WTC11 (cell line): ENCODE results near the gene GLRX. TPM values are rescaled to one million over a fixed set of nuclear protein-coding genes. Genes with fewer than 3 reads are reported as not detected.

Source experiments
- ATAC-seq: fragments of 200-7000 bp; cut with Tn5 transposase; 2 replicates; pipeline ENCODE4 v1.10.0; 2021; ENCODE audit warnings: mild to moderate bottlenecking, moderate library complexity
- CTCF ChIA-PET: fragments of 300-600 bp; sonication (Branson Sonifier 250); formaldehyde crosslinking; loops from one replicate; lab custom pipeline; 2021; ENCODE audit warnings: antibody characterized with exemption; lab: Charles Lee
- POLR2A ChIA-PET: fragments of 350-600 bp; sonication (Branson Sonifier 250); formaldehyde crosslinking; loops from one replicate; lab custom pipeline; 2021; ENCODE audit warnings: antibody characterized with exemption; lab: Charles Lee
- DNase-seq: peaks from one replicate; pipeline ENCODE4 v3.0.0; 2021; ENCODE audit warnings: low spot score
- H3K27ac Mint-ChIP-seq: 2 replicates; pipeline ENCODE4 v1.8.0; 2021; ENCODE audit warnings: mixed read lengths
- H3K27me3 Mint-ChIP-seq: 2 replicates; pipeline ENCODE4 v1.8.0; 2021; ENCODE audit warnings: low read depth, mild to moderate bottlenecking, moderate library complexity, mixed read lengths
- H3K36me3 Mint-ChIP-seq: 2 replicates; pipeline ENCODE4 v1.8.0; 2021; ENCODE audit warnings: mixed read lengths
- H3K4me1 Mint-ChIP-seq: 2 replicates; pipeline ENCODE4 v1.8.0; 2022; ENCODE audit warnings: mixed read lengths
- H3K4me3 Mint-ChIP-seq: 2 replicates; pipeline ENCODE4 v1.8.0; 2021; ENCODE audit warnings: mild to moderate bottlenecking, moderate library complexity, mixed read lengths
- H3K9me3 Mint-ChIP-seq: 2 replicates; pipeline ENCODE4 v1.8.0; 2021; ENCODE audit warnings: mixed read lengths
- ESRRA ChIP-seq: sonication (generic); formaldehyde crosslinking; IDR thresholded peaks from 2 replicates; pipeline ENCODE4 v1.8.1; 2022; ENCODE audit warnings: mild to moderate bottlenecking, missing genetic modification reagents, borderline replicate concordance
- GTF2I ChIP-seq: fragments of 250-450 bp; sonication (Bioruptor Pico); conservative IDR thresholded peaks from 2 replicates; pipeline ENCODE4 v1.4.0; 2021; ENCODE audit warnings: mild to moderate bottlenecking
- JUN ChIP-seq: sonication (generic); formaldehyde crosslinking; IDR thresholded peaks from 2 replicates; pipeline ENCODE4 v1.8.0; 2023; ENCODE audit warnings: mild to moderate bottlenecking, missing genetic modification reagents
- KAT7 ChIP-seq: sonication (generic); formaldehyde crosslinking; IDR thresholded peaks from 2 replicates; pipeline ENCODE4 v1.8.1; 2023; ENCODE audit warnings: missing genetic modification reagents, mild to moderate bottlenecking, borderline replicate concordance
- RELA ChIP-seq: sonication (generic); formaldehyde crosslinking; IDR thresholded peaks from 2 replicates; pipeline ENCODE4 v1.8.1; 2022; ENCODE audit warnings: missing genetic modification reagents, mild to moderate bottlenecking, borderline replicate concordance
- RORB ChIP-seq: fragments of 250-450 bp; sonication (Bioruptor Pico); IDR thresholded peaks from 2 replicates; pipeline ENCODE4 v1.9.0; 2021; ENCODE audit warnings: mild to moderate bottlenecking
- SMAD3 ChIP-seq: sonication (generic); formaldehyde crosslinking; IDR thresholded peaks from 2 replicates; pipeline ENCODE4 v1.8.0; 2022; ENCODE audit warnings: missing genetic modification reagents, mild to moderate bottlenecking, borderline replicate concordance
- ZNF317 ChIP-seq: sonication (generic); formaldehyde crosslinking; IDR thresholded peaks from 2 replicates; pipeline ENCODE4 v1.8.1; 2023; ENCODE audit warnings: low read depth, mild to moderate bottlenecking, moderate library complexity, missing genetic modification reagents, borderline replicate concordance
- total RNA-seq: library from RNA; stranded (reverse); gene quantifications from 3 replicates; pipeline ENCODE4 v1.2.3, GENCODE V29; 2021
- TF ChIP-seq, protein P1 (sequence below): fragments of 250-450 bp; sonication (Bioruptor Pico); IDR thresholded peaks from 2 replicates; pipeline ENCODE4 v1.9.0; 2021; ENCODE audit warnings: mild to moderate bottlenecking
- TF ChIP-seq, protein P2 (sequence below): sonication (generic); formaldehyde crosslinking; IDR thresholded peaks from 2 replicates; pipeline ENCODE4 v1.8.1; 2023; ENCODE audit warnings: mild to moderate bottlenecking, missing genetic modification reagents
- TF ChIP-seq, protein P3 (sequence below): sonication (generic); formaldehyde crosslinking; IDR thresholded peaks from 2 replicates; pipeline ENCODE4 v1.8.1; 2022; ENCODE audit warnings: low read depth, mild to moderate bottlenecking, moderate library complexity, missing genetic modification reagents, borderline replicate concordance
- TF ChIP-seq, protein P4 (sequence below): sonication (generic); formaldehyde crosslinking; IDR thresholded peaks from 2 replicates; pipeline ENCODE4 v1.8.1; 2022; ENCODE audit warnings: mild to moderate bottlenecking, missing genetic modification reagents, moderate library complexity, borderline replicate concordance
- TF ChIP-seq, protein P5 (sequence below): fragments of 250-450 bp; sonication (Bioruptor Pico); conservative IDR thresholded peaks from 2 replicates; pipeline ENCODE4 v1.9.0; 2021; ENCODE audit warnings: mild to moderate bottlenecking
- TF ChIP-seq, protein P6 (sequence below): sonication (generic); formaldehyde crosslinking; IDR thresholded peaks from 2 replicates; pipeline ENCODE4 v1.8.0; 2023; ENCODE audit warnings: missing genetic modification reagents
- TF ChIP-seq, protein P7 (sequence below): fragments of 250-450 bp; sonication (Bioruptor Pico); IDR thresholded peaks from 2 replicates; pipeline ENCODE4 v1.9.0; 2021; ENCODE audit warnings: mild to moderate bottlenecking

Gene GLRX
- total RNA-seq, 1 experiment from 2014 or later, result 15.9 TPM

DNA sequence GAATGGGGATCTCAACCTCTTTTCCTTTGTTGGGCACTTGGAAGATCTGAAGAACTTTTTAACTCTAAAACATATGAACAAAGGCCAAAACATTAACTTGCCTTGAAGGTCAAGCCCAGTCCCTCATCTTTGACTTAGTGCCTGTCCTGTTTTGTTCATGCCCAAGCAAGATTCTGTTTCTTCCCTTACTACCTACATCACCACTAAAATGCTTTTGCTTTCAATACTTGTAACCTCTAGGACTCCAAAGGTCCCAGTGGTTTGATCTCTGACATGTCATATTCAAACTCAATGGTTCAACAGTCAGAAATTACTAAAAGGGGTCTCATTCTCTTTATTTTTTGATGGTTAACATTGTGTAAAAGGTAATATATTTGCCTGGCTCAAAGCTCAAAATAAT, 24.0 kb downstream of the GLRX start (continued):
- TF ChIP-seq, protein P1, sequence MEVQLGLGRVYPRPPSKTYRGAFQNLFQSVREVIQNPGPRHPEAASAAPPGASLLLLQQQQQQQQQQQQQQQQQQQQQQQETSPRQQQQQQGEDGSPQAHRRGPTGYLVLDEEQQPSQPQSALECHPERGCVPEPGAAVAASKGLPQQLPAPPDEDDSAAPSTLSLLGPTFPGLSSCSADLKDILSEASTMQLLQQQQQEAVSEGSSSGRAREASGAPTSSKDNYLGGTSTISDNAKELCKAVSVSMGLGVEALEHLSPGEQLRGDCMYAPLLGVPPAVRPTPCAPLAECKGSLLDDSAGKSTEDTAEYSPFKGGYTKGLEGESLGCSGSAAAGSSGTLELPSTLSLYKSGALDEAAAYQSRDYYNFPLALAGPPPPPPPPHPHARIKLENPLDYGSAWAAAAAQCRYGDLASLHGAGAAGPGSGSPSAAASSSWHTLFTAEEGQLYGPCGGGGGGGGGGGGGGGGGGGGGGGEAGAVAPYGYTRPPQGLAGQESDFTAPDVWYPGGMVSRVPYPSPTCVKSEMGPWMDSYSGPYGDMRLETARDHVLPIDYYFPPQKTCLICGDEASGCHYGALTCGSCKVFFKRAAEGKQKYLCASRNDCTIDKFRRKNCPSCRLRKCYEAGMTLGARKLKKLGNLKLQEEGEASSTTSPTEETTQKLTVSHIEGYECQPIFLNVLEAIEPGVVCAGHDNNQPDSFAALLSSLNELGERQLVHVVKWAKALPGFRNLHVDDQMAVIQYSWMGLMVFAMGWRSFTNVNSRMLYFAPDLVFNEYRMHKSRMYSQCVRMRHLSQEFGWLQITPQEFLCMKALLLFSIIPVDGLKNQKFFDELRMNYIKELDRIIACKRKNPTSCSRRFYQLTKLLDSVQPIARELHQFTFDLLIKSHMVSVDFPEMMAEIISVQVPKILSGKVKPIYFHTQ, result no peak
- TF ChIP-seq SMAD3 (CRISPR knock-in tag), result no peak
- TF ChIP-seq, protein P2, sequence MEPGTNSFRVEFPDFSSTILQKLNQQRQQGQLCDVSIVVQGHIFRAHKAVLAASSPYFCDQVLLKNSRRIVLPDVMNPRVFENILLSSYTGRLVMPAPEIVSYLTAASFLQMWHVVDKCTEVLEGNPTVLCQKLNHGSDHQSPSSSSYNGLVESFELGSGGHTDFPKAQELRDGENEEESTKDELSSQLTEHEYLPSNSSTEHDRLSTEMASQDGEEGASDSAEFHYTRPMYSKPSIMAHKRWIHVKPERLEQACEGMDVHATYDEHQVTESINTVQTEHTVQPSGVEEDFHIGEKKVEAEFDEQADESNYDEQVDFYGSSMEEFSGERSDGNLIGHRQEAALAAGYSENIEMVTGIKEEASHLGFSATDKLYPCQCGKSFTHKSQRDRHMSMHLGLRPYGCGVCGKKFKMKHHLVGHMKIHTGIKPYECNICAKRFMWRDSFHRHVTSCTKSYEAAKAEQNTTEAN (CRISPR knock-in tag), result no peak
- TF ChIP-seq, protein P3, sequence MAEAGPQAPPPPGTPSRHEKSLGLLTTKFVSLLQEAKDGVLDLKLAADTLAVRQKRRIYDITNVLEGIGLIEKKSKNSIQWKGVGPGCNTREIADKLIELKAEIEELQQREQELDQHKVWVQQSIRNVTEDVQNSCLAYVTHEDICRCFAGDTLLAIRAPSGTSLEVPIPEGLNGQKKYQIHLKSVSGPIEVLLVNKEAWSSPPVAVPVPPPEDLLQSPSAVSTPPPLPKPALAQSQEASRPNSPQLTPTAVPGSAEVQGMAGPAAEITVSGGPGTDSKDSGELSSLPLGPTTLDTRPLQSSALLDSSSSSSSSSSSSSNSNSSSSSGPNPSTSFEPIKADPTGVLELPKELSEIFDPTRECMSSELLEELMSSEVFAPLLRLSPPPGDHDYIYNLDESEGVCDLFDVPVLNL (CRISPR knock-in tag), result no peak
- TF ChIP-seq GTF2I (CRISPR knock-in tag), result no peak
- no peak for TF ChIP-seq ESRRA (CRISPR knock-in tag)
- TF ChIP-seq, protein P4, sequence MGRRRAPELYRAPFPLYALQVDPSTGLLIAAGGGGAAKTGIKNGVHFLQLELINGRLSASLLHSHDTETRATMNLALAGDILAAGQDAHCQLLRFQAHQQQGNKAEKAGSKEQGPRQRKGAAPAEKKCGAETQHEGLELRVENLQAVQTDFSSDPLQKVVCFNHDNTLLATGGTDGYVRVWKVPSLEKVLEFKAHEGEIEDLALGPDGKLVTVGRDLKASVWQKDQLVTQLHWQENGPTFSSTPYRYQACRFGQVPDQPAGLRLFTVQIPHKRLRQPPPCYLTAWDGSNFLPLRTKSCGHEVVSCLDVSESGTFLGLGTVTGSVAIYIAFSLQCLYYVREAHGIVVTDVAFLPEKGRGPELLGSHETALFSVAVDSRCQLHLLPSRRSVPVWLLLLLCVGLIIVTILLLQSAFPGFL (CRISPR knock-in tag), result no peak
- TF ChIP-seq ZNF317, result no peak
- no peak for TF ChIP-seq JUN
- TF ChIP-seq, protein P5, sequence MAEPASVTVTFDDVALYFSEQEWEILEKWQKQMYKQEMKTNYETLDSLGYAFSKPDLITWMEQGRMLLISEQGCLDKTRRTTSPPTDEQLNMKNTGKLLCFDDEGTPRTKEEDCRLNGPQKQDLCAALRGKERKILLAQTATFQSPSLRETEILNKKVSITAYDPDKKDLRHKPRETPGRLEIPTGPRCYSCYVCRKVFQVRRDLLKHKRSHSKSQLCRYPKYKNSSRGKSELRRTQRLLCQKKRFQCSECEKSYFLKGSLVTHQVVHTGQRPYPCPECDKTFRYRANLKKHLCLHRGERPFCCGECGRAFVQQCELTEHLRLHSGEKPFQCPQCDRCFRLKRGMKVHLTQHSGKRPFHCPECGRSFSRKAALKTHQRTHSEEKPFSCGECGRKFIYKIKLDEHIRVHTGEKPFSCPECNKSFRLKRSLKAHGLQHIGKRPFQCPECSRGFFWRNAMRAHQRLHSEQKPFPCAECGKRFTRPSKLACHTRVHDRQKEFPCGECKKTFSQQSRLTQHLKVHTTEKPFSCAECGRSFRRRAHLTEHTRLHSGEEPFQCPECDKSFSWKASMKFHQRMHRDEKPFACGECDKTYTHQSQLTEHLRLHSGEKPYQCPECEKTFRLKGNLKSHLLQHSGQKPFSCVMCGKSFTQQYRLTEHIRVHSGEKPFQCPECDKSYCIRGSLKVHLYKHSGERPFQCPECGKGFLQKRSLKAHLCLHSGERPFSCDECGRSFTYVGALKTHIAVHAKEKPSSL (CRISPR knock-in tag), result no peak
- TF ChIP-seq RELA (CRISPR knock-in tag), result no peak
- TF ChIP-seq, all 79 proteins: peak for 0

DNA sequence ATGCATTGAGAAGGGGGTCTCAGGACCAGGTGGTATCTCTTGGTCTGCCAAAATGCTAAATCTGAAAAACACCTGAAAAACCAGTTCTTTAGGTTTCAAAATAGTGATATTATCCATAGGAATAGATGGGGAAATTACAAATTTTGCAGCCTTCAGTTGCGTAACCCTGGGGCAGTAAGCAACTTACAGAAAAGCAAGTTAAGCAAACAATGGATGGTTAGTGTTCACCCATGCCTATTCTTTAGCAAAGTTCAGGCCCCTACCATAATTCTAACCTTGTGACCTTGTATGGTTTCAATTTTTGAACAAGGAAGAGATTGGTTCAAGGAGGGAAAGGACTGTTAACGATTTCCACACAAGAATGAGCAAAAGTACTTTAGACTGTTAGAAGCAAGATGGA, 24.5 kb downstream of the GLRX start:
- Mint-ChIP-seq H3K27me3 (no peaks in the 10 kb centered on the region), H3K9me3 (peaks cover 4% of the 10 kb centered on the region; the same call in 1 of the 2 replicates), H3K4me3 (no peak overlapping the region), H3K36me3 (no peaks in the 10 kb centered on the region), H3K27ac (no peak overlapping the region), H3K4me1 (no peaks in the 10 kb centered on the region)
- ChIA-PET POLR2A (no interaction called here), CTCF (interaction anchor here (1.1 kb wide), 1 partner anchor 17 kb away, joined by 3 read pairs; no protein-coding TSS in a partner anchor)
- TF ChIP-seq RORB (CRISPR knock-in tag) (no peak), KAT7 (no peak)
- TF ChIP-seq, protein P6, sequence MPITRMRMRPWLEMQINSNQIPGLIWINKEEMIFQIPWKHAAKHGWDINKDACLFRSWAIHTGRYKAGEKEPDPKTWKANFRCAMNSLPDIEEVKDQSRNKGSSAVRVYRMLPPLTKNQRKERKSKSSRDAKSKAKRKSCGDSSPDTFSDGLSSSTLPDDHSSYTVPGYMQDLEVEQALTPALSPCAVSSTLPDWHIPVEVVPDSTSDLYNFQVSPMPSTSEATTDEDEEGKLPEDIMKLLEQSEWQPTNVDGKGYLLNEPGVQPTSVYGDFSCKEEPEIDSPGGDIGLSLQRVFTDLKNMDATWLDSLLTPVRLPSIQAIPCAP, result no peak
- TF ChIP-seq, protein P7, sequence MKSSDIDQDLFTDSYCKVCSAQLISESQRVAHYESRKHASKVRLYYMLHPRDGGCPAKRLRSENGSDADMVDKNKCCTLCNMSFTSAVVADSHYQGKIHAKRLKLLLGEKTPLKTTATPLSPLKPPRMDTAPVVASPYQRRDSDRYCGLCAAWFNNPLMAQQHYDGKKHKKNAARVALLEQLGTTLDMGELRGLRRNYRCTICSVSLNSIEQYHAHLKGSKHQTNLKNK (CRISPR knock-in tag), result no peak
- DNase-seq (no peak), ATAC-seq (no peak)
